SK-N-SH (cell line): ENCODE results near the gene ZNF750. TPM values are rescaled to one million over a fixed set of nuclear protein-coding genes. Genes with fewer than 3 reads are reported as not detected.

ENCODE experiments used
- CTCF ChIA-PET: fragments of 300-600, 350-600 bp; formaldehyde crosslinking; extraction: SDS; loops from one replicate; lab custom pipeline; 2021; lab: Yijun Ruan, JAX
- POLR2A ChIA-PET: fragments of 350-600 bp; sonication (Branson Sonifier 250); formaldehyde crosslinking; extraction: SDS; loops from one replicate; lab custom pipeline; 2020; ENCODE audit warnings: antibody characterized with exemption, inconsistent platforms; lab: Yijun Ruan, JAX
- DNase-seq: peaks from one replicate; pipeline ENCODE4 v3.0.0; 2012
- H2AFZ ChIP-seq: fragments of 200-600 bp; sonication (generic); 2 replicates; pipeline ENCODE4 v1.8.1; 2016; ENCODE audit warnings: antibody characterized with exemption, mild to moderate bottlenecking, low read depth
- H3F3A ChIP-seq: fragments of 200-600 bp; sonication (generic); replicated peaks from 2 replicates; pipeline ENCODE3; 2016; ENCODE audit warnings: antibody characterized with exemption, mild to moderate bottlenecking; ENCODE audit not compliant: insufficient read depth
- H3K27ac ChIP-seq, 2 experiments: fragments of 200-500 bp in 1 of 2; fragments of 200-600 bp in 1 of 2; sonication (Bioruptor generic) in 1 of 2; sonication (generic), shearing (Covaris generic) in 1 of 2; 2 replicates each; pipeline versions ENCODE4 v1.5.1 to v1.6.1; 2014 to 2016; ENCODE audit warnings: low read depth in 2 of 2, inconsistent platforms in 1 of 2, low read length in 1 of 2, mild to moderate bottlenecking in 1 of 2, mixed read lengths in 1 of 2
- H3K27me3 ChIP-seq: fragments of 200-600 bp; sonication (generic), shearing (Covaris generic); 2 replicates; pipeline ENCODE4 v1.6.1; 2016; ENCODE audit warnings: mixed run types; ENCODE audit not compliant: insufficient read depth
- H3K36me3 ChIP-seq, 2 experiments: fragments of 200-500 bp in 1 of 2; fragments of 200-600 bp in 1 of 2; sonication (Bioruptor generic) in 1 of 2; sonication (generic) in 1 of 2; replicated peaks in 1 of 2; 2 replicates each; pipeline versions ENCODE3 to v1.5.1; 2014 to 2016; ENCODE audit warnings: low read length in 1 of 2, mild to moderate bottlenecking in 1 of 2; ENCODE audit not compliant: insufficient read depth in 2 of 2, control insufficient read depth in 1 of 2
- H3K4me1 ChIP-seq, 2 experiments: fragments of 200-500 bp in 1 of 2; fragments of 200-600 bp in 1 of 2; sonication (Bioruptor generic) in 1 of 2; sonication (generic), shearing (Covaris generic) in 1 of 2; 2 replicates each; pipeline versions ENCODE4 v1.5.1 to v1.6.1; 2014 to 2016; ENCODE audit warnings: low read depth in 1 of 2, low read length in 1 of 2, mixed run types in 1 of 2; ENCODE audit not compliant: insufficient read depth in 2 of 2, control insufficient read depth in 1 of 2
- H3K4me2 ChIP-seq: fragments of 200-600 bp; sonication (generic), shearing (Covaris generic); 2 replicates; pipeline ENCODE4 v1.6.1; 2017; ENCODE audit warnings: mixed run types
- H3K4me3 ChIP-seq, 2 experiments: fragments of 200-500 bp in 1 of 2; fragments of 200-600 bp in 1 of 2; sonication (Bioruptor generic) in 1 of 2; sonication (generic), shearing (Covaris generic) in 1 of 2; 2 replicates each; pipeline versions ENCODE4 v1.5.1 to v1.8.1; 2014 to 2016; ENCODE audit warnings: low read depth in 2 of 2, inconsistent platforms in 1 of 2, low read length in 1 of 2, mild to moderate bottlenecking in 1 of 2, mixed read lengths in 1 of 2, moderate library complexity in 1 of 2
- H3K79me2 ChIP-seq: fragments of 200-600 bp; sonication (generic); 2 replicates; pipeline ENCODE4 v1.8.1; 2017; ENCODE audit warnings: mild to moderate bottlenecking; ENCODE audit not compliant: insufficient read depth
- H3K9ac ChIP-seq: fragments of 200-600 bp; sonication (generic); 2 replicates; pipeline ENCODE4 v1.6.1; 2017; ENCODE audit warnings: mixed run types
- H3K9me2 ChIP-seq: fragments of 200-600 bp; sonication (generic); 2 replicates; pipeline ENCODE4 v1.6.1; 2017; ENCODE audit warnings: mixed run types
- H3K9me3 ChIP-seq: fragments of 200-600 bp; sonication (generic); 2 replicates; pipeline ENCODE4 v1.6.1; 2017; ENCODE audit warnings: mixed run types, mild to moderate bottlenecking, moderate library complexity
- H4K20me1 ChIP-seq: fragments of 200-600 bp; sonication (generic); 2 replicates; pipeline ENCODE4 v1.6.1; 2017; ENCODE audit warnings: mild to moderate bottlenecking, mixed run types; ENCODE audit not compliant: insufficient read depth
- CHD2 ChIP-seq: fragments of 150-350 bp; IDR thresholded peaks from 2 replicates; pipeline ENCODE4 v1.6.1; 2018; ENCODE audit warnings: low read length; ENCODE audit not compliant: partially characterized antibody
- JUND ChIP-seq: IDR thresholded peaks from 2 replicates; pipeline ENCODE4 v1.4.0; 2012
- MXI1 ChIP-seq: IDR thresholded peaks from 2 replicates; pipeline ENCODE4 v1.6.1; 2012; ENCODE audit warnings: mild to moderate bottlenecking, low read depth, low read length, improper control_type of control experiment
- NFIC ChIP-seq: IDR thresholded peaks from 2 replicates; pipeline ENCODE4 v1.4.0; 2012; ENCODE audit warnings: borderline replicate concordance
- NRF1 ChIP-seq: IDR thresholded peaks from 2 replicates; pipeline ENCODE4 v1.6.1; 2012; ENCODE audit warnings: low read depth, mild to moderate bottlenecking, low read length
- POLR2AphosphoS5 ChIP-seq: IDR thresholded peaks from 2 replicates; pipeline ENCODE4 v1.6.1; 2012; ENCODE audit warnings: low read depth, low read length
- RCOR1 ChIP-seq: fragments of 150-350 bp; IDR thresholded peaks from 2 replicates; pipeline ENCODE4 v1.6.1; 2017; ENCODE audit warnings: antibody characterized with exemption, low read length
- RFX5 ChIP-seq: IDR thresholded peaks from 2 replicates; pipeline ENCODE4 v1.6.1; 2012; ENCODE audit warnings: mild to moderate bottlenecking, improper control_type of control experiment, low read length
- RXRA ChIP-seq: IDR thresholded peaks from 2 replicates; pipeline ENCODE4 v1.4.0; 2012; ENCODE audit warnings: low read depth, mild to moderate bottlenecking, borderline replicate concordance
- TEAD4 ChIP-seq: IDR thresholded peaks from 2 replicates; pipeline ENCODE4 v1.4.0; 2012; ENCODE audit warnings: mild to moderate bottlenecking, borderline replicate concordance; ENCODE audit not compliant: insufficient read depth
- YY1 ChIP-seq: IDR thresholded peaks from 2 replicates; pipeline ENCODE4 v1.4.0; 2012; ENCODE audit warnings: low read depth, mild to moderate bottlenecking
- WGBS: methylation state at CpG from one replicate; pipeline ENCODE4 v1.1.6; 2017; ENCODE audit warnings: low lambda C conversion rate; 5-methylcytosine and 5-hydroxymethylcytosine counted together
- polyA plus RNA-seq, 3 experiments: library from polyadenylated mRNA; depleted of rRNA; stranded (reverse); fragments of >200 nt; gene quantifications; 2 replicates each; pipeline ENCODE4 v1.2.3, GENCODE V29; 2012
- TF ChIP-seq, protein P1 (sequence below): IDR thresholded peaks from 2 replicates; pipeline ENCODE4; 2012
- TF ChIP-seq, protein P2 (sequence below): IDR thresholded peaks from 2 replicates; pipeline ENCODE4 v1.4.0; 2012; ENCODE audit warnings: low read depth
- TF ChIP-seq, protein P3 (sequence below): fragments of 150-350 bp; IDR thresholded peaks from 2 replicates; pipeline ENCODE4 v1.6.1; 2017; ENCODE audit warnings: antibody characterized with exemption, low read length, low read depth, borderline replicate concordance
- TF ChIP-seq, protein P4 (sequence below): fragments of 200-600 bp; sonication (generic); IDR thresholded peaks from 2 replicates; pipeline ENCODE4 v1.6.1; 2017; ENCODE audit warnings: antibody characterized with exemption, mild to moderate bottlenecking, moderate library complexity
- TF ChIP-seq, protein P5 (sequence below): fragments of 150-350 bp; IDR thresholded peaks from 2 replicates; pipeline ENCODE4 v1.6.1; 2016; ENCODE audit warnings: mild to moderate bottlenecking, low read depth, low read length

Gene ZNF750
- polyA plus RNA-seq, 1 of the 3 experiments (the other 2 are of a cell fraction), result not detected

DNA sequence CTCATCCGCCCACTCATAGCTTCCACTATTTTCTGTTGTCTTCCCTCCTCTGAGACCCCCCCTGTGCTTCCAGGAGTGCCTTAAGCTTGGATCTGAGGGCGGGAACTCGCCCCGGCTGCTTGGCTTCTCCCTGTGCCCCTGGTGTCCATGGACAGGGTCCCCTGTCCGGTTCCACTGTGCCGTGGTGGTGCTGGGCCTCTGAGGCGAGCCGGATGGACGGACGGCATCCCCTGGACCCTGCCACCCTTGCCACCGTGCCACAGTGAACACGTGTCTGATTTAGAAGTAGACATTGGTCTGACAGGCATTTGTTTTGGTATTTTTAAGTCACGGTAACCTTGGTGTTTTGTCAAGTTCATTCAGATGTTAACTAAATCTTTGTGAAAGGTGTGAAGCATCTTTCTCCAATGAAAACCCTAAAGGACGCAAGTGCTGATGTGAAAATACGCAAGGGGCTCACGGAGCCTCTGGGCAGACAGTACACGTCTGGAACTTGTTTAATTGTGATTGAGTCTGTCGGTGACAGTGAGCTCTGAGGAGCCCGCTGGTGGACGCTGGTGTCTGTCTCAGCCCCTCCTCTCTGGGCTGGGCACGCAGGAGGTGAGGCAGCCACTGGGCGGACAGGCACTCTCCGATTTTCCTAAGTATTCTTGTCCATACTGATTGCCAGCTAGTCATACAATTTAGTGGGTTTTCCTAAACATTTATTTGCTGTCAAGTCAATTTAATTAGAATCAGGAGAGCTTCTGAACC lies 26.3 kb downstream of the ZNF750 start:
- TF ChIP-seq RXRA (no peak), RCOR1 (no peak), TEAD4 (no peak), YY1 (no peak), NFIC (no peak), JUND (no peak), NRF1 (no peak), MXI1 (no peak), POLR2AphosphoS5 (no peak), CHD2 (no peak), RFX5 (no peak)
- TF ChIP-seq, protein P1, sequence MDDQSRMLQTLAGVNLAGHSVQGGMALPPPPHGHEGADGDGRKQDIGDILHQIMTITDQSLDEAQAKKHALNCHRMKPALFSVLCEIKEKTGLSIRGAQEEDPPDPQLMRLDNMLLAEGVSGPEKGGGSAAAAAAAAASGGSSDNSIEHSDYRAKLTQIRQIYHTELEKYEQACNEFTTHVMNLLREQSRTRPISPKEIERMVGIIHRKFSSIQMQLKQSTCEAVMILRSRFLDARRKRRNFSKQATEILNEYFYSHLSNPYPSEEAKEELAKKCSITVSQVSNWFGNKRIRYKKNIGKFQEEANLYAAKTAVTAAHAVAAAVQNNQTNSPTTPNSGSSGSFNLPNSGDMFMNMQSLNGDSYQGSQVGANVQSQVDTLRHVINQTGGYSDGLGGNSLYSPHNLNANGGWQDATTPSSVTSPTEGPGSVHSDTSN, result no peak
- TF ChIP-seq, protein P2, sequence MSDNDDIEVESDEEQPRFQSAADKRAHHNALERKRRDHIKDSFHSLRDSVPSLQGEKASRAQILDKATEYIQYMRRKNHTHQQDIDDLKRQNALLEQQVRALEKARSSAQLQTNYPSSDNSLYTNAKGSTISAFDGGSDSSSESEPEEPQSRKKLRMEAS, result no peak
- TF ChIP-seq, protein P3, sequence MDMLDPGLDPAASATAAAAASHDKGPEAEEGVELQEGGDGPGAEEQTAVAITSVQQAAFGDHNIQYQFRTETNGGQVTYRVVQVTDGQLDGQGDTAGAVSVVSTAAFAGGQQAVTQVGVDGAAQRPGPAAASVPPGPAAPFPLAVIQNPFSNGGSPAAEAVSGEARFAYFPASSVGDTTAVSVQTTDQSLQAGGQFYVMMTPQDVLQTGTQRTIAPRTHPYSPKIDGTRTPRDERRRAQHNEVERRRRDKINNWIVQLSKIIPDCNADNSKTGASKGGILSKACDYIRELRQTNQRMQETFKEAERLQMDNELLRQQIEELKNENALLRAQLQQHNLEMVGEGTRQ, result no peak
- TF ChIP-seq, protein P4, sequence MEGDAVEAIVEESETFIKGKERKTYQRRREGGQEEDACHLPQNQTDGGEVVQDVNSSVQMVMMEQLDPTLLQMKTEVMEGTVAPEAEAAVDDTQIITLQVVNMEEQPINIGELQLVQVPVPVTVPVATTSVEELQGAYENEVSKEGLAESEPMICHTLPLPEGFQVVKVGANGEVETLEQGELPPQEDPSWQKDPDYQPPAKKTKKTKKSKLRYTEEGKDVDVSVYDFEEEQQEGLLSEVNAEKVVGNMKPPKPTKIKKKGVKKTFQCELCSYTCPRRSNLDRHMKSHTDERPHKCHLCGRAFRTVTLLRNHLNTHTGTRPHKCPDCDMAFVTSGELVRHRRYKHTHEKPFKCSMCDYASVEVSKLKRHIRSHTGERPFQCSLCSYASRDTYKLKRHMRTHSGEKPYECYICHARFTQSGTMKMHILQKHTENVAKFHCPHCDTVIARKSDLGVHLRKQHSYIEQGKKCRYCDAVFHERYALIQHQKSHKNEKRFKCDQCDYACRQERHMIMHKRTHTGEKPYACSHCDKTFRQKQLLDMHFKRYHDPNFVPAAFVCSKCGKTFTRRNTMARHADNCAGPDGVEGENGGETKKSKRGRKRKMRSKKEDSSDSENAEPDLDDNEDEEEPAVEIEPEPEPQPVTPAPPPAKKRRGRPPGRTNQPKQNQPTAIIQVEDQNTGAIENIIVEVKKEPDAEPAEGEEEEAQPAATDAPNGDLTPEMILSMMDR, result no peak
- TF ChIP-seq, protein P5, sequence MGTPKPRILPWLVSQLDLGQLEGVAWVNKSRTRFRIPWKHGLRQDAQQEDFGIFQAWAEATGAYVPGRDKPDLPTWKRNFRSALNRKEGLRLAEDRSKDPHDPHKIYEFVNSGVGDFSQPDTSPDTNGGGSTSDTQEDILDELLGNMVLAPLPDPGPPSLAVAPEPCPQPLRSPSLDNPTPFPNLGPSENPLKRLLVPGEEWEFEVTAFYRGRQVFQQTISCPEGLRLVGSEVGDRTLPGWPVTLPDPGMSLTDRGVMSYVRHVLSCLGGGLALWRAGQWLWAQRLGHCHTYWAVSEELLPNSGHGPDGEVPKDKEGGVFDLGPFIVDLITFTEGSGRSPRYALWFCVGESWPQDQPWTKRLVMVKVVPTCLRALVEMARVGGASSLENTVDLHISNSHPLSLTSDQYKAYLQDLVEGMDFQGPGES, result no peak
- Histone ChIP-seq H3K9ac (no peak overlapping the region), H3K9me2 (no peaks in the 10 kb centered on the region), H2AFZ (no peak overlapping the region), H3K36me3 (peaks cover 30 to 32% of the 10 kb centered on the region in 2 experiments), H3F3A (no peaks in the 10 kb centered on the region), H3K27ac (no peak overlapping the region), H3K4me2 (no peak overlapping the region), H3K27me3 (no peaks in the 10 kb centered on the region), H4K20me1 (no peaks in the 10 kb centered on the region; the same call in 1 of the 2 replicates), H3K9me3 (no peaks in the 10 kb centered on the region), H3K79me2 (no peaks in the 10 kb centered on the region), H3K4me3 (no peak overlapping the region), H3K4me1 (peaks cover 0 to 4% of the 10 kb centered on the region in 2 experiments; a peak in 1 of 4 replicates)
- ChIA-PET CTCF (interaction anchor here (1.4 to 2.0 kb wide), 3 partner anchors 9 to 11 kb away, joined by 3 to 6 read pairs (median 4); no protein-coding TSS in a partner anchor), POLR2A (no interaction called here)
- WGBS, result 90% methylated on average over 23 of the region's 23 CpGs
- no peak for DNase-seq
